ENCODE measurements around the gene NFIX. TPM values are rescaled to one million over a fixed set of nuclear protein-coding genes. Genes with fewer than 3 reads are reported as not detected.

NFIX gene
- total and polyA plus RNA-seq, 2 of the 13 experiments (the other 11 are each of a cell fraction or from before 2014, with no cell fraction given): 3.4 to 5.4 TPM

DNA sequence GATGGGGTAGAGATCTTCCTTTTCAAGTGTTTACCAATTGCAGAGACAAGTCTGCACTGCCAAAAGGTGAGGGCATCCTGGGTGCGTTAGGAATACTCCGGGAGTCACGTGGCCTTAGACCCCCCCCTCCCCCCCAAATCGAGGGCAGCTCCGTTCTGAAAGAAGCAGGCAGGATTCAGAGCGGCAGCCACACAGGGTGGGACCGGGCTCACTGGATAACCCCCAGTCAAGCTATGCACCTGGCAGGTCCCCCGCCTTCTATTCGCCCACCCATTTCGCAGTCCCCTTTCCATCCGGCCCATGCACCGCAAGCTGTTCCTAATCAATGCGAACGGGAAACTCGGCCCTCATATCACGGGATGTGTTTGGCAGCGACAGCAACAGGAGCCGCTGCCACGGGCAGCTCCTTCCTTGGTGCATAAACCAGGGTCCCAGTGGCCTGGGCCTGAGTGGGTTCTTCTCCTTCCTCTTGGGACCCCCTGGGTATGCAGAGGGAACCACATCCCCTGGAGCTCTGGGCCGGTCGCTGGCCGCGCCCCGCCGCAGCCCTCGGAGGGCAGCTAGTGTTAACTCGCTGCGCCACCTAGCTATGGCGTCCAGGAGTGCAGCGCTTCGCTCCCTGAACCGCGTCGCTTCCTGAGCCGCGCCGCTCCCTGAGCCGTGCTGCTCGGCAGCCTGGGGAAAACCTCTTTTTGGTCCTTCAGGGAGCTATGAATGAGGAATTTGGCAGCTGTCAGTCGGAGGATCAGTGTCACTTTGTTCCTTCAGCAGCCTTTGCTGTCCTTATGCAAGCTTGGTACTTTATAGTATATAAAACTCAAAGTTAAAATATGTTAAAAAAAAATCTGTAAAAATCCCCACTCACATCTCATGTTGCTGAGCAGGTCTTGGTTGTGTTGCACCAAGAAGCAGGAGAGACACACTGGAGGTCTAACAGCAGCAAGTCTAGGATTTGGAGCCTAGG is 66.0 kb downstream of the NFIX start (continued):
- TF ChIP-seq ZNF263 (CRISPR knock-in tag; IDR thresholded peaks at IDR 0.05): peak; percentile 37; the same call in 1 of the 2 replicates
- TF ChIP-seq BHLHE40 (IDR thresholded peaks at IDR 0.05; ENCODE audit: low read length): no peak; the same call in 1 of the 2 replicates
- TF ChIP-seq MBD4 (IDR thresholded peaks at IDR 0.05; ENCODE audit: borderline replicate concordance, low read length): no peak
- peak; percentile 32; the same call in 1 of the 2 replicates for TF ChIP-seq HNF4A (CRISPR knock-in tag; IDR thresholded peaks at IDR 0.05)
- TF ChIP-seq ZNF841 (CRISPR knock-in tag; IDR thresholded peaks at IDR 0.05; ENCODE audit: borderline replicate concordance): no peak
- TF ChIP-seq, protein P1, sequence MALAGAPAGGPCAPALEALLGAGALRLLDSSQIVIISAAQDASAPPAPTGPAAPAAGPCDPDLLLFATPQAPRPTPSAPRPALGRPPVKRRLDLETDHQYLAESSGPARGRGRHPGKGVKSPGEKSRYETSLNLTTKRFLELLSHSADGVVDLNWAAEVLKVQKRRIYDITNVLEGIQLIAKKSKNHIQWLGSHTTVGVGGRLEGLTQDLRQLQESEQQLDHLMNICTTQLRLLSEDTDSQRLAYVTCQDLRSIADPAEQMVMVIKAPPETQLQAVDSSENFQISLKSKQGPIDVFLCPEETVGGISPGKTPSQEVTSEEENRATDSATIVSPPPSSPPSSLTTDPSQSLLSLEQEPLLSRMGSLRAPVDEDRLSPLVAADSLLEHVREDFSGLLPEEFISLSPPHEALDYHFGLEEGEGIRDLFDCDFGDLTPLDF (CRISPR knock-in tag; IDR thresholded peaks at IDR 0.05): no peak
- no peak for TF ChIP-seq ZNF441 (CRISPR knock-in tag; IDR thresholded peaks at IDR 0.05; ENCODE audit: borderline replicate concordance)
- no peak for TF ChIP-seq IKZF4 (CRISPR knock-in tag; IDR thresholded peaks at IDR 0.05; ENCODE audit: borderline replicate concordance, low read depth, not compliant biosample characterization)
- TF ChIP-seq, protein P2, sequence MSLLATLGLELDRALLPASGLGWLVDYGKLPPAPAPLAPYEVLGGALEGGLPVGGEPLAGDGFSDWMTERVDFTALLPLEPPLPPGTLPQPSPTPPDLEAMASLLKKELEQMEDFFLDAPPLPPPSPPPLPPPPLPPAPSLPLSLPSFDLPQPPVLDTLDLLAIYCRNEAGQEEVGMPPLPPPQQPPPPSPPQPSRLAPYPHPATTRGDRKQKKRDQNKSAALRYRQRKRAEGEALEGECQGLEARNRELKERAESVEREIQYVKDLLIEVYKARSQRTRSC (CRISPR knock-in tag; IDR thresholded peaks at IDR 0.05; ENCODE audit: low read depth): no peak
- peak; percentile 53; the same call in 1 of the 2 replicates for TF ChIP-seq ERF (CRISPR knock-in tag; IDR thresholded peaks at IDR 0.05)
- TF ChIP-seq, protein P3, sequence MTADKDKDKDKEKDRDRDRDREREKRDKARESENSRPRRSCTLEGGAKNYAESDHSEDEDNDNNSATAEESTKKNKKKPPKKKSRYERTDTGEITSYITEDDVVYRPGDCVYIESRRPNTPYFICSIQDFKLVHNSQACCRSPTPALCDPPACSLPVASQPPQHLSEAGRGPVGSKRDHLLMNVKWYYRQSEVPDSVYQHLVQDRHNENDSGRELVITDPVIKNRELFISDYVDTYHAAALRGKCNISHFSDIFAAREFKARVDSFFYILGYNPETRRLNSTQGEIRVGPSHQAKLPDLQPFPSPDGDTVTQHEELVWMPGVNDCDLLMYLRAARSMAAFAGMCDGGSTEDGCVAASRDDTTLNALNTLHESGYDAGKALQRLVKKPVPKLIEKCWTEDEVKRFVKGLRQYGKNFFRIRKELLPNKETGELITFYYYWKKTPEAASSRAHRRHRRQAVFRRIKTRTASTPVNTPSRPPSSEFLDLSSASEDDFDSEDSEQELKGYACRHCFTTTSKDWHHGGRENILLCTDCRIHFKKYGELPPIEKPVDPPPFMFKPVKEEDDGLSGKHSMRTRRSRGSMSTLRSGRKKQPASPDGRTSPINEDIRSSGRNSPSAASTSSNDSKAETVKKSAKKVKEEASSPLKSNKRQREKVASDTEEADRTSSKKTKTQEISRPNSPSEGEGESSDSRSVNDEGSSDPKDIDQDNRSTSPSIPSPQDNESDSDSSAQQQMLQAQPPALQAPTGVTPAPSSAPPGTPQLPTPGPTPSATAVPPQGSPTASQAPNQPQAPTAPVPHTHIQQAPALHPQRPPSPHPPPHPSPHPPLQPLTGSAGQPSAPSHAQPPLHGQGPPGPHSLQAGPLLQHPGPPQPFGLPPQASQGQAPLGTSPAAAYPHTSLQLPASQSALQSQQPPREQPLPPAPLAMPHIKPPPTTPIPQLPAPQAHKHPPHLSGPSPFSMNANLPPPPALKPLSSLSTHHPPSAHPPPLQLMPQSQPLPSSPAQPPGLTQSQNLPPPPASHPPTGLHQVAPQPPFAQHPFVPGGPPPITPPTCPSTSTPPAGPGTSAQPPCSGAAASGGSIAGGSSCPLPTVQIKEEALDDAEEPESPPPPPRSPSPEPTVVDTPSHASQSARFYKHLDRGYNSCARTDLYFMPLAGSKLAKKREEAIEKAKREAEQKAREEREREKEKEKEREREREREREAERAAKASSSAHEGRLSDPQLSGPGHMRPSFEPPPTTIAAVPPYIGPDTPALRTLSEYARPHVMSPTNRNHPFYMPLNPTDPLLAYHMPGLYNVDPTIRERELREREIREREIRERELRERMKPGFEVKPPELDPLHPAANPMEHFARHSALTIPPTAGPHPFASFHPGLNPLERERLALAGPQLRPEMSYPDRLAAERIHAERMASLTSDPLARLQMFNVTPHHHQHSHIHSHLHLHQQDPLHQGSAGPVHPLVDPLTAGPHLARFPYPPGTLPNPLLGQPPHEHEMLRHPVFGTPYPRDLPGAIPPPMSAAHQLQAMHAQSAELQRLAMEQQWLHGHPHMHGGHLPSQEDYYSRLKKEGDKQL (CRISPR knock-in tag; IDR thresholded peaks at IDR 0.05; ENCODE audit: low read depth): no peak
- TF ChIP-seq ZNF30 (CRISPR knock-in tag; IDR thresholded peaks at IDR 0.05): no peak
- TF ChIP-seq NFYC (CRISPR knock-in tag; IDR thresholded peaks at IDR 0.05): no peak
- no peak for TF ChIP-seq SOX6 (IDR thresholded peaks at IDR 0.05)
- peak; percentile 53 for TF ChIP-seq SOX6 (CRISPR knock-in tag; IDR thresholded peaks at IDR 0.05)
- TF ChIP-seq ZNF543 (CRISPR knock-in tag; IDR thresholded peaks at IDR 0.05): no peak; the same call in 1 of the 2 replicates
